B cell (primary cell): ENCODE results near the gene SHLD1. TPM values are rescaled to one million over a fixed set of nuclear protein-coding genes. Genes with fewer than 3 reads are reported as not detected.

ENCODE experiments used
- ATAC-seq: fragments of 200-7000 bp; cut with Tn5 transposase; one replicate; pipeline ENCODE4 v1.10.0; 2021; ENCODE audit warnings: low read depth, mild to moderate bottlenecking, moderate number of reproducible peaks, moderate library complexity
- CTCF ChIA-PET: fragments of 350-600 bp; sonication (Branson Sonifier 250); formaldehyde crosslinking; loops from one replicate; lab custom pipeline; 2021; ENCODE audit warnings: antibody characterized with exemption, inconsistent platforms; lab: Charles Lee
- POLR2A ChIA-PET: fragments of 350-600 bp; sonication (Branson Sonifier 250); formaldehyde crosslinking; loops from one replicate; lab custom pipeline; 2021; ENCODE audit warnings: antibody characterized with exemption; lab: Charles Lee
- DNase-seq: peaks from one replicate; pipeline ENCODE4 v3.0.0; 2013
- H2AFZ ChIP-seq: 2 replicates; pipeline ENCODE4 v1.6.1; 2012; ENCODE audit warnings: mild to moderate bottlenecking, low read depth, low read length; ENCODE audit not compliant: insufficient read depth, poor library complexity, severe bottlenecking
- H3K27ac ChIP-seq, 2 donors: 1 replicate in 1 of 2; 2 replicates in 1 of 2; pipeline ENCODE4 v1.5.1; 2012 to 2013; ENCODE audit warnings: low read length in 2 of 2, mild to moderate bottlenecking in 2 of 2, moderate library complexity in 1 of 2
- H3K27me3 ChIP-seq, 4 experiments: fragments of 200-600 bp in 1 of 4; sonication (generic) in 1 of 4; replicated peaks in 1 of 4; 1 replicate in 2 of 4; 2 replicates in 2 of 4; pipeline versions ENCODE4 v1.6.1 to v1.7.0; 2013 to 2016; ENCODE audit warnings: low read length in 3 of 4, mild to moderate bottlenecking in 2 of 4, mixed read lengths in 1 of 4, moderate library complexity in 1 of 4; ENCODE audit not compliant: insufficient read depth in 4 of 4, control insufficient read depth in 3 of 4; ENCODE audit errors: control extremely low read depth in 1 of 4
- H3K36me3 ChIP-seq, 2 experiments: replicated peaks in 1 of 2; 1 replicate in 1 of 2; 2 replicates in 1 of 2; pipeline versions ENCODE4 v1.6.1 to v1.7.1; 2013; ENCODE audit warnings: low read length in 1 of 2; ENCODE audit not compliant: insufficient read depth in 2 of 2, control insufficient read depth in 1 of 2; ENCODE audit errors: control extremely low read depth in 1 of 2, extremely low read depth in 1 of 2
- H3K4me1 ChIP-seq, 2 donors: fragments of 200-600 bp in 1 of 2; sonication (generic) in 1 of 2; 1 replicate in 1 of 2; 2 replicates in 1 of 2; pipeline versions ENCODE4 v1.5.1 to v1.6.1; 2013 to 2017; ENCODE audit warnings: low read length in 2 of 2; ENCODE audit not compliant: control insufficient read depth in 2 of 2, insufficient read depth in 2 of 2
- H3K4me2 ChIP-seq: replicated peaks from 2 replicates; pipeline ENCODE3; 2012; ENCODE audit warnings: mild to moderate bottlenecking, low read depth, low read length; ENCODE audit not compliant: poor library complexity, severe bottlenecking
- H3K4me3 ChIP-seq, 5 experiments: fragments of 200-600 bp in 1 of 5; sonication (generic) in 1 of 5; 1 replicate in 3 of 5; 2 replicates in 2 of 5; pipeline versions ENCODE4 v1.5.1 to v1.7.0; 2011 to 2016; ENCODE audit warnings: low read length in 4 of 5, mild to moderate bottlenecking in 4 of 5, low read depth in 2 of 5, control low read depth in 1 of 5, moderate library complexity in 1 of 5; ENCODE audit not compliant: insufficient read depth in 1 of 5; ENCODE audit errors: control extremely low read depth in 1 of 5, extremely low read depth in 1 of 5
- H3K79me2 ChIP-seq: fragments of 200-600 bp; sonication (generic); one replicate; pipeline ENCODE4 v1.6.0; 2016; ENCODE audit warnings: low read length; ENCODE audit not compliant: control insufficient read depth, insufficient read depth
- H3K9ac ChIP-seq: fragments of 200-600 bp; sonication (generic); 2 replicates; pipeline ENCODE4 v1.6.1; 2017; ENCODE audit warnings: mild to moderate bottlenecking, low read length, moderate library complexity
- H3K9me3 ChIP-seq, 3 donors: one replicate each; pipeline versions ENCODE4 v1.6.1 to v1.7.1; 2013; ENCODE audit warnings: low read length in 2 of 3; ENCODE audit not compliant: control insufficient read depth in 2 of 3, insufficient read depth in 1 of 3; ENCODE audit errors: control extremely low read depth in 1 of 3
- H4K20me1 ChIP-seq: 2 replicates; pipeline ENCODE4 v1.6.0; 2012; ENCODE audit warnings: mild to moderate bottlenecking, low read length; ENCODE audit not compliant: insufficient read depth, control insufficient read depth, poor library complexity, severe bottlenecking
- H3K27ac Mint-ChIP-seq: one replicate; pipeline ENCODE4 v1.8.0; 2021; ENCODE audit warnings: mixed read lengths
- H3K27me3 Mint-ChIP-seq: one replicate; pipeline ENCODE4 v1.8.0; 2021; ENCODE audit warnings: mixed read lengths
- H3K4me1 Mint-ChIP-seq: one replicate; pipeline ENCODE4 v1.8.0; 2021; ENCODE audit warnings: mixed read lengths
- H3K4me3 Mint-ChIP-seq: one replicate; pipeline ENCODE4 v1.8.0; 2021; ENCODE audit warnings: mixed read lengths
- H3K9me3 Mint-ChIP-seq: one replicate; pipeline ENCODE4 v1.8.0; 2022; ENCODE audit warnings: mixed read lengths; ENCODE audit not compliant: insufficient read depth
- CTCF ChIP-seq: fragments of 200-600 bp; IDR thresholded peaks from one replicate; pipeline ENCODE4 v1.8.0; 2022; ENCODE audit warnings: antibody characterized with exemption, mild to moderate bottlenecking
- EZH2 ChIP-seq: IDR thresholded peaks from 2 replicates; pipeline ENCODE4 v1.6.1; 2012; ENCODE audit warnings: borderline replicate concordance, low read depth, mild to moderate bottlenecking, moderate library complexity, low read length; ENCODE audit not compliant: insufficient read depth, poor library complexity, severe bottlenecking
- WGBS: methylation state at CpG from one replicate; pipeline ENCODE4 v1.1.5; 2013; ENCODE audit warnings: missing lambda C conversion rate; ENCODE audit not compliant: insufficient coverage; 5-methylcytosine and 5-hydroxymethylcytosine counted together
- intact Hi-C: fragments of 100-400 bp; cut with micrococcal nuclease; formaldehyde crosslinking; loops from one replicate; pipeline ENCODE4 v1.10.0; 2022
- polyA plus RNA-seq: library from polyadenylated mRNA; depleted of rRNA; stranded (reverse); fragments of >200 nt; gene quantifications from 2 replicates; pipeline ENCODE4 v1.2.3, GENCODE V29; 2012
- total RNA-seq, 2 donors: library from RNA; stranded (reverse); fragments of 120-200 nt in 1 of 2; gene quantifications; 1 replicate in 1 of 2; 2 replicates in 1 of 2; pipeline versions ENCODE4 v1.2.3 to v1.2.4, GENCODE V29; 2013 to 2022

Gene SHLD1
- total and polyA plus RNA-seq, 2 donors (not counting 1 experiment from before 2014, with no cell fraction given) = 15.4 to 18.5 TPM

GRCh38 chr20:5785146-5785545, 34.9 kb downstream of the SHLD1 start:
- Mint-ChIP-seq H3K27me3 (no peaks in the 10 kb centered on the region), H3K4me1 (peaks cover 6% of the 10 kb centered on the region), H3K4me3 (no peak overlapping the region), H3K27ac (no peak overlapping the region), H3K9me3 (no peaks in the 10 kb centered on the region)
- intact Hi-C loops = loop anchor here (5.0 kb wide), 3 partner anchors 113 to 217 kb away; no protein-coding TSS in a partner anchor
- peaks cover 5 to 28% of the 10 kb centered on the region in 2 experiments for H3K36me3 ChIP-seq
- ChIA-PET CTCF (interaction anchor here (0.6 to 9.3 kb wide), 8 partner anchors 10 to 293 kb away, joined by 3 to 137 read pairs (median 9); no protein-coding TSS in a partner anchor), POLR2A (no interaction called here)
- DNase-seq (no peak), ATAC-seq (no peak)
- no peaks in the 10 kb centered on the region for H3K27me3 ChIP-seq
- TF ChIP-seq CTCF (no peak), EZH2 (no peak)
- H3K79me2 ChIP-seq = peaks cover 25% of the 10 kb centered on the region
- WGBS = no CpG with 5 or more reads among the region's 5 CpGs
- H3K4me3 ChIP-seq = no peak overlapping the region
- peaks cover 9% of the 10 kb centered on the region for H4K20me1 ChIP-seq
- no peak overlapping the region for H3K4me2 ChIP-seq
- H3K9ac ChIP-seq = no peak overlapping the region
- no peak overlapping the region for H2AFZ ChIP-seq
- no peak overlapping the region for H3K27ac ChIP-seq
- H3K4me1 ChIP-seq = no peaks in the 10 kb centered on the region
- H3K9me3 ChIP-seq = no peaks in the 10 kb centered on the region

- Histone ChIP-seq H4K20me1 (no peaks in the 10 kb centered on the region), H3K9ac (no peak overlapping the region), H3K79me2 (peaks cover 29% of the 10 kb centered on the region), H3K27ac (no peak overlapping the region), H3K4me3 (no peak overlapping the region), H3K27me3 (no peaks in the 10 kb centered on the region), H2AFZ (no peak overlapping the region), H3K36me3 (peaks cover 5 to 12% of the 10 kb centered on the region in 2 experiments), H3K4me2 (no peak overlapping the region), H3K9me3 (no peaks in the 10 kb centered on the region), H3K4me1 (no peaks in the 10 kb centered on the region)
- Mint-ChIP-seq H3K27me3 (no peaks in the 10 kb centered on the region), H3K4me3 (no peak overlapping the region), H3K27ac (no peak overlapping the region), H3K9me3 (no peaks in the 10 kb centered on the region), H3K4me1 (peaks cover 10% of the 10 kb centered on the region)
- no peak for TF ChIP-seq EZH2
- TF ChIP-seq CTCF = no peak
- POLR2A ChIA-PET = interaction anchor here (1.6 kb wide), 1 partner anchor 218 kb away, joined by 4 read pairs; no protein-coding TSS in a partner anchor
- ATAC-seq (no peak), DNase-seq (no peak)
- intact Hi-C loops = loop anchor here (5.0 kb wide), 3 partner anchors 115 to 215 kb away; no protein-coding TSS in a partner anchor
- 100% methylated on average over 1 of the region's 2 CpGs for WGBS
- CTCF ChIA-PET = interaction anchor here (0.6 to 9.3 kb wide), 38 partner anchors 9 to 983 kb away, joined by 3 to 228 read pairs (median 8); partner anchors contain the start of gene SHLD1
Measured at GRCh38 chr20:5786930-5787795, 37.0 kb downstream of the SHLD1 start.
